Right kidney (tissue), 1 donor: ENCODE results near the gene LILRA2.
"Not testable (repeated sequence)": the region's sequence is repeated elsewhere in the genome, so short reads cannot be mapped to it uniquely, and the experiment has no call there.

Source experiments
- DNase-seq: peaks from one replicate; pipeline ENCODE4 v3.0.0-alpha.2; 2016

The LILRA2 gene

DNA sequence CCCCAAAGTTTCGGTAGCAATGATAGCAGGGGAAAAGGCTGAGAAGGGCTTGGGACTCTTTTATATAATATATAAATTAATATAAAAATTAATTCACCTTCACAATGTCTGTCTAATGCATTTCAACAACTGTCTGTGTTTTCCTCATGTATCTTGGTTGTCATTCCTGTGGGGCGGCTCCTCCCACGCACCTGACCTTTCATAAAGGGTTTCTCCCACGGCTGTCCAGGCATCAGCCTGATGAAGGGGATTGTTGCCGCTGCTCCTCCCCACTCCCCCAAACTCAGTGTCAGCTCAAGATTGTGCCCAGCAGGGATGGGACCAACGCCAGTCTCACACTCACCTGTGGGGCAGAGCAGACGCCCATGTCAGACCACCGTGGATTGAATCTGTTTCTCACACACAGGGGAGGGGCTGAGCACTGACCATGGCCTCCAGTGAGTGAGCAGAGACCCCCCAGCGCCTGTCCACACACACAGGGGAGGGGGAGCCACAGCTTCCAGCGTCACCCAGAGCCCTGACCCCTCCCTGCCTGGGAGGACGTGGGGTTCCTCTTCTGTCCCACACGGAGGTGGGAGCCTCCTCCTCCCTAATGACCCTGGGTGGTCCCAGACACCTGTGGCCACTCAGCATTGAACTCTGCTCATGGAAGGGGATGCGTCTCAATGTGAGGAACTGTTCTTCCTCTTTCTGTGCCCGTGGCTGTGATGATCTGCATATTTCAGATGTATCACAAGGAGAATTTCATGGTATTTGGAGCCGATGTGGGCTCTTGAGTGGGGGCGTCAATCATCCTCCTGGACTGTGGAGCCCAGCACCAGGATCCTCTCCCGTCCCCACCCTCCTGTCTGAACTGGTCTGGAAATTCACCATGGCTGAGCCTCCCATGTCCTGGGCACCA is 1.6 kb upstream of the LILRA2 start:
- DNase-seq = not testable (repeated sequence)

DNA sequence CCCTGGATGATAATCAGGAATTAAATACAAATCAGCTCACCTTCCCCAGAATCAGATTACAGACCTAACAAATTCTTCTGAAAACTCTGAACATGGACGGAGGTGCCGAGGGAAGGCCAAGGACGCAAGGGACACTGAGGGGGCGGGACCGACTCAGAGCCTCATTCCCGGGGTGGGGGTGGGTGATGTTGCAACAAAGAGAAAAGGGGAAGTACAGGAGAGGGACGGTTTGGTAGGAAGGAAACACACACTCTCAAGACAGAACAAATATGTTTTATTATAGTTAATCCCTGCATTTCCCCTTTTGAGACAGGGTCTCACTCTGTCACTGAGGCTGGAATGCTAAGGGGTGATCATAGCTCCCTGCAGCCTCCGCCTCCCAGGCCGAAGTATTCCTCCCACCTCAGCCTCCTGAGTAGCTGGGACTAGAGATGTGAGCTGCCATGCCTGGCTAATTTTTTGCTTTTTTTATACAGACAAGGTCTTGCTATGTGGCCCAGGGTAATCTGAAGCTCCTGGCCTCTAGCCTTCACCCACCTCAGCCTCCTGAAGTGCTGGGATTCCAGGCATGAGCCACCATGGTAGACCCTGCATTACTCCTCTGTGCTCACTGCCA is 786 bp upstream of the LILRA2 start:
- DNase-seq = no peak

DNA sequence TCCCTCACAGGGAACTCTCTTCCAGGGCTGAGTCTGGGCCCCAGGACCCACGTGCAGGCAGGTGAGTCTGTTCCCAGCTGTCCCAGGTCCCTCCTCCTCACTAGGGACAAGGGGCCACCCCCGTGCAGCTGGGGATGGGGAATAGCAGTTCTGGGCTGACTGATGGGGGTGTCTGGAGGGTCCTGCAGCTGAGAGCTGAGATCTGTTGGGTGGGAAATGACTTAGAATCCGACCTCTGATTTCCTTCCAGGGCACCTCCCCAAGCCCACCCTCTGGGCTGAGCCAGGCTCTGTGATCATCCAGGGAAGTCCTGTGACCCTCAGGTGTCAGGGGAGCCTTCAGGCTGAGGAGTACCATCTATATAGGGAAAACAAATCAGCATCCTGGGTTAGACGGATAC is 461 bp downstream of the LILRA2 start:
- no peak for DNase-seq

DNA sequence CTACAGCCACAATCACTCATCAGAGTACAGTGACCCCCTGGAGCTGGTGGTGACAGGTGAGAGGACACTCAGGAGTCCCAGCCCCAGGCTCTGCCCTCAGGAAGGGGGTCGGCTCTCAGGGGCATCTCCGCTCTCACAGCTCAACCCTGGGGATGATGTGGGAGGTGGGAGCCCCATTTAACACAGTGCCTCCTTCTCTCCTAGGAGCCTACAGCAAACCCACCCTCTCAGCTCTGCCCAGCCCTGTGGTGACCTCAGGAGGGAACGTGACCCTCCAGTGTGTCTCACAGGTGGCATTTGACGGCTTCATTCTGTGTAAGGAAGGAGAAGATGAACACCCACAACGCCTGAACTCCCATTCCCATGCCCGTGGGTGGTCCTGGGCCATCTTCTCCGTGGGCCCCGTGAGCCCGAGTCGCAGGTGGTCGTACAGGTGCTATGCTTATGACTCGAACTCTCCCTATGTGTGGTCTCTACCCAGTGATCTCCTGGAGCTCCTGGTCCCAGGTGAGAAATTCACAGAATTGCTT is 1.0 kb downstream of the LILRA2 start:
- DNase-seq = no peak

GRCh38 chr19:54575205-54575604 is 1.6 kb downstream of the LILRA2 start:
- not testable (repeated sequence) for DNase-seq

- no peak for DNase-seq
These were observed 2.9 kb downstream of the LILRA2 start for GRCh38 chr19:54576411-54576976.

DNA sequence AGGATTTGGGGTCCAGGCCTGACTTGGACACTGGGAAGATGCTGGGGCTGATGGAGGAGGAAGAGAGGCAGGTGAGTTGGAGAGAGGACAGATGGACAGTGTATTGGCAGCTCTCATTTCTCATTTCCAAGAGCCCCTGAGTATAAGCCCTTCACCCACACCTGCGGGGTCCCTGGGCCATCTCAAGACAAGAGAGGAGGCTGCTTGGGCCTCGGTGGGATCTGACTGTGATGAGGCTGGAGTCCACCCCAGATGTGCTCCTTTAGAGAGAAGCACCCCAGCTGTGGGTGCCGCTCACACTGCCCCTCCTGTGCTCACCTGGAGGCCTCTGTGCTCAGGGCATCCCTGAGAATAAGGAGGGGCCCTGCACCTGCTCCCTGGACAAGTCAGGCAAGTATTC is 3.7 kb downstream of the LILRA2 start:
- DNase-seq = no peak

DNA sequence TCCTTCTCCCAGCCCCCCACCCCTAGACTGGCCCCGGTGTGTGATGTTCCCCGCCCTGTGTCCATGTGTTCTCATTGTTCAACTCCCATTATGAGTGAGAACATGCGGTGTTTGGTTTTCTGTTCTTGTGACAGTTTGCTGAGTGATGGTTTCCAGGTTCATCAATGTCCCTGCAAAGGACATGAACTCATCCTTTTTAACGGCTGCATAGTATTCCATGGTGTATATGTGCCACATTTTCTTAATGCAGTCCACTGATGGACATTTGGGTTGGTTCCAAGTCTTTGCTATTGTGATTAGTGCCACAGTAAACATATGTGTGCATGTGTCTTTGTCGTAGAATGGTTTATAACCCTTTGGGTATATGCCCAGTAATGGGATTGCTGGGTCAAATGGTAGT is 4.7 kb downstream of the LILRA2 start:
- not testable (repeated sequence) for DNase-seq

GRCh38 chr19:54586397-54586796 is 12.8 kb downstream of the LILRA2 start:
- DNase-seq = no peak

DNA sequence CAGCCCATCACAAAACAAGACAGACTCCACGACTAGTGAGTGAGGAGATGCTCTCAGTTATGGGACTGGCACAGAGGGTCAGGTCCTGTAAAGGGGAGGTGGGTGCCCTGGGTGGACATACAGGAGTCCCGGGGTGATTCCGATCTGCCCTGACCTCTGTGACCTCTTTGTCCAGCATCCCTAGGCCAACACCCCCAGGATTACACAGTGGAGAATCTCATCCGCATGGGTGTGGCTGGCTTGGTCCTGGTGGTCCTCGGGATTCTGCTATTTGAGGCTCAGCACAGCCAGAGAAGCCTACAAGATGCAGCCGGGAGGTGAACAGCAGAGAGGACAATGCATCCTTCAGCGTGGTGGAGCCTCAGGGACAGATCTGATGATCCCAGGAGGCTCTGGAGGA is 13.4 kb downstream of the LILRA2 start:
- DNase-seq = no peak

GRCh38 chr19:54593445-54593844 is 19.9 kb downstream of the LILRA2 start, which contains the start of gene LILRA1:
Gene LILRA1 (plus strand): TSS chr19:54593632. CDS start chr19:54594245, 613 bp downstream.
- DNase-seq = not testable (repeated sequence)

- not testable (repeated sequence) for DNase-seq
These were observed 20.5 kb downstream of the LILRA2 start for GRCh38 chr19:54593931-54594626.

DNA sequence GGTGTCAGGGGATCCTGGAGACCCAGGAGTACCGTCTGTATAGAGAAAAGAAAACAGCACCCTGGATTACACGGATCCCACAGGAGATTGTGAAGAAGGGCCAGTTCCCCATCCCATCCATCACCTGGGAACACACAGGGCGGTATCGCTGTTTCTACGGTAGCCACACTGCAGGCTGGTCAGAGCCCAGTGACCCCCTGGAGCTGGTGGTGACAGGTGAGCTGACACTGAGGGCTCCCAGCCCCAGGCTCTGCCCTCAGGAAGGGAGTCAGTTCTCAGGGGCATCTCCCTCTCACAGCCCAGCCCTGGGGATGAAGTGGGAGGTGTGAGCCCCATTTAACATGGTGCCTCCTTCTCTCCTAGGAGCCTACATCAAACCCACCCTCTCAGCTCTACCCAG is 21.1 kb downstream of the LILRA2 start:
- no peak for DNase-seq

- DNase-seq = not testable (repeated sequence)
These were observed 22.3 kb downstream of the LILRA2 start for GRCh38 chr19:54595680-54596436.

DNA sequence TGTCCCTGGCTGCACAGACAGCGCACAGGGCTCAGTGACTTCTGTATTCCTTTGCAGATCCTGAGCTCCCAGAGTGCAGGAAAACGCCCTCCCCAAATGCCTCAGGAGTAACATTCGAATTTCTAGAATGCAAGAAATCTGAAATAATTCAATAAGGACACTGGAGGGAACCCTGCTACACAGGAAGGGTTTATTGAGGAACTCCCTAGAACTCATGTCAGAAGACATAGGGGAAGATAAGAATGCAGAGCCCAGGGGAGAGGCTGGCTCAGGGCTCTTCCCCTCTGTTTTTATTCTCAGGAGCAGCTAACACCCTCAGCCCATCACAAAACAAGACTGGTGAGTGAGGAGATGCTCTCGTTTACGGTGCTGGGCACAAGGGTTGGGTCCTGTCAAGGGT is 26.6 kb downstream of the LILRA2 start:
- DNase-seq = no peak

GRCh38 chr19:54606230-54606629 is 32.6 kb downstream of the LILRA2 start:
- no peak for DNase-seq

DNA sequence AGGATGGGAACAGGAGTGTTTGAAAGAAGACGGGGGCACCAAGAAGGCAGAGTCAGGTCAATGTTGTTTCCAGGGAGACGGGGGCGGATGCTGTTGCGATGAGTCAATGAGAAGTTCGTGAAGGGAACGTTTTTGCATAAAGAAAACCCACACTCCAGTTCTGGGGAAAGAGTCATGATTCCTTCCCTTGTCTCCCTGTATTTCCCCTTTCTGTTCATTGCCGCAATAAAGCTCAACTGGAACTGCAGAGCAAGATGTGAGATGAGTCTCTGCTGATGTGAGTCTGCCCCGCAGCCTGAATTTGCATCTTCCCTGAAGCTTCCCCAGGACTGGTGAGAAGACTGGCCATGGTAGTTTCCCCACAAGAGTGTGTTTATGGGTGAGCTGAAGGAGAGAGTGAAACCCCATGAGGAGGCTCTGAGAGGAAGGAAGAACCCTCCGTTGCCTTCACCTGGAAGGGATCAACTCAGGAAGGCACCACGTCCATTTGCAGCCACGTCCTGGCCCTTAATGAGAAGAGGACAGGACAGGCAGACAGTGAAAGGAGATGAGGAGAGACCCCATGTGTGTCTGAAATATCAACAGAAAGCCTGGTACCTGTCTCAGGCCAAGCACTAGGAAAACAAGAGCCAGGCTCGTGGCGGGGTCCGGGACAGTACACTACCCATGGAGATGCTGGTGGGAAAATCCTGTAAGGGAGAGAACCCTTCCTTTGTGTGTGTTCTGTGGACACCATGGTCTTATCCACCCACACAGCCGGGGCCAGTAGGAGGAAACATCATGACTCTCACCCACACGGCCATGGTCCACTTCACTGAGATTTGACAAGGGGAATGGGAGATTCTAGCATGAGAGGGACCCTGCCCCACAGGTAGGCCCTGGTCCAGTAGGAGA is 33.5 kb downstream of the LILRA2 start:
- DNase-seq = no peak

- DNase-seq = no peak
These were observed 34.2 kb downstream of the LILRA2 start for GRCh38 chr19:54607785-54608150.

- no peak for DNase-seq
These were observed 34.6 kb downstream of the LILRA2 start for GRCh38 chr19:54608205-54608604.

GRCh38 chr19:54608792-54609191 is 35.2 kb downstream of the LILRA2 start:
- DNase-seq = no peak

DNA sequence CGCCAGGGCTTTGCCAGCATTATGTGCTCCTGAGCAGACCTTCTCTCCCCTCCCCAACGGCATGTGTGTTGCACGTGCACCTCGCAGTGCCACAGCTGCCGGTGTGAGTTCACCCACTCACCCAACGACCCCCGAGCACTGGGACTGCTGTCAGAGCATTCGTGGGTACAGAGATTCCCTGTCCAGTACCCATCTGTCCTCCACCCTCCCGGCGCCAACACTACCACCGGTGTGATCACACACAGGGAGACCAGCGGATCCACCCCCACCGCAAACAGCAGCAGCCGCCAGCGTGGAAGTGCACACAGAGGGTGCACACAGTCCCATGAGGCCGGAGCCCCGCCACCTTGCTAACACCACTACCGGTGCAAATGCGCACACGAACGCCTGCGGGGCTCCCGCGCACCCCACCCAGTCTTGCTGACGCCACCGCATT is 35.8 kb downstream of the LILRA2 start:
- no peak for DNase-seq
